ENCODE measurements around the gene AP4E1.
A peak's percentile ranks its signal among the peaks of the same experiment; 100 is the strongest.
"Not testable (repeated sequence)": the region's sequence is repeated elsewhere in the genome, so short reads cannot be mapped to it uniquely, and the experiment has no call there.

AP4E1 gene

GRCh38 chr15:50890751-50891150 lies 17.7 kb upstream of the AP4E1 start:
- DNase-seq: no peak

- DNase-seq: no peak
These were observed 17.3 kb upstream of the AP4E1 start for GRCh38 chr15:50891159-50891558.

- DNase-seq: no peak
These were observed 14.5 kb upstream of the AP4E1 start for GRCh38 chr15:50893976-50894375.

- DNase-seq: not testable (repeated sequence)
These were observed 7.1 kb upstream of the AP4E1 start for GRCh38 chr15:50901390-50901789.

- DNase-seq: no peak
These were observed 4.3 kb upstream of the AP4E1 start for GRCh38 chr15:50904211-50904610.

DNA sequence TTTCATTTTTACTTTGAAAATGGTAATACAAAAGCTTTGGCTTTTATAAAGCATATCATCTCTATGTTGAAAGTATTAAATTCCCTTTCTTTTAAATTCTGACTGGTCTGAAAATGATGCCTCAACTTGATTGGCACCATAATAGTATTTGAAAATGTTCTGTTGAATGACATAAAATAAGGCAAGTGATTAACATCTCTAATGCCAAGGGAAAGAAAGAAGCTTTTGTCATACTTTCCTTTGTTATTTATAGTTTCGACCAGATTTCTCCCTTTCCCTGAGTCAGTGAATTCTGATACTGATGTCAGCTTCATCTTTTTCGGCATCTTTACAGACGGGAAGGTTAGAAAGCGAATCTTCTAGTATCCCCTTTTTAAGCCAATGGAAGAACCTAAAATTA lies 3.4 kb upstream of the AP4E1 start:
- DNase-seq: no peak

DNA sequence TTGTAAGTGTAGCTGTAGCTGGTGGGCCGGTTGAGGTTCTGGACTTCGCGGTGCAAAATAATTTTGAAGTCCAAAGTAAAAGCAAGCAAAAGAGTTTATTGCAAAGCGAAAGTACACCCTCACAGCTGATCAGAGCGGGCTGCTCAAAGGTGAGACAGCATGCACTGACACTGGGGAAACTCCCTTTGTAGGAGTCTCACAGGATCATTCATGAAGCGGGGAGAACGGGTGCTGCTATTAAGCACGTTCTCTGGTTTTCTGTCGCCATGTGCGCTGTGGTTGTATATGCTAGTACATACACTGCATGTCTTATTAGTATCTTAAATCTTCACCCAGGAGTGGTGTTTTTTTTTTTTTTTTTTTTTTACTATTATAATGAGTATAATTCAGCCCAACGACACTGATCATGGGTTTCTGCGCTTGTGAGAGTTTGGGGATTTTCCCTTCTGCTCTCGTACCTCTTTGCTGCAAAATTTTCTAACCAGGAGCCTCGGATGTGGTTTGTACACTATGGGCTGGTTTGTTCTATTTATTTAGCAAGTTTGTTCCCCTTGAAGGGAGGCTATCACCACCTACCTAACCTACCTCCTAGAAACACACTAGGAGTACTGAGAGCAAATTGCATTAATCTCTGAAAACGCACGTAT lies 1.4 kb upstream of the AP4E1 start:
- DNase-seq: peak in 1 of 2 experiments; percentile 4

GRCh38 chr15:50907601-50908208 lies 778 bp upstream of the AP4E1 start:
- DNase-seq: peak; percentile 21 to 62

GRCh38 chr15:50909010-50909317 lies 481 bp downstream of the AP4E1 start:
- no peak for DNase-seq

DNA sequence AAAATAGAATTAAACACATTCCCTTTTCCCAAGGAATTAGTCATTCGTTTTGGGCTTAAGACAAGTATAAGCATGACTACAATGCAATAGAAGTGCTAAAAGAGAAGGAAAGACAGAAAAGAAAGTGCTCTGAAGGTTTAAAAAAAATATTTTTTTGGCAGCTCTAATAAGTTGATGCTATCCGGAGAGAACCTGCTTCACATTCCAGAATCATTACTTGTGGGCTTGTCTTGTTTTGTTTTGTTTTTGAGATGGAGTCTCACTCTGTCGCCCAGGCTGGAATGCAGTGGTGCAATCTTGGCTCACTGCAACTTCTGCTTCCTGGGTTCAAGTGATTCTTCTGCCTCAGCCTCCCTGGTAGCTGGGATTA lies 1.9 kb downstream of the AP4E1 start:
- not testable (repeated sequence) for DNase-seq

DNA sequence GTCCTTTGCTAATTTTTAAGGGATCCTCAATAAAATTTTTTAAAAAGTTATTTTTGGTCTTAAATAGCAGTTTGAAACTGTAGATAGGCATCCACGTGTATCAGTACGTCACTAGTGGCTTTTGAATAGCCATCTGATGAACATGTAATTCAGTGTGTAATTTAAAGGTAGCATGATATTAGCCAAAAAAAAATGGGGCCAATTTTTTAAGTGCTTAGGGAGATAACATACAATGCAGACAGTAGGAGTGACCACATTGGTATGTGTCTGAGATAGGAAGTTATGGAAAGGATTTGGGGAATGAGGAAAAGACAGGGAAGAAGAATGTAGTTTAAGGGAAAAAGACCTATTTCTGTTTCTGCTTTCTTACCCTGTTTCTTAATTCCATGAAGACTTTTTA lies 2.5 kb downstream of the AP4E1 start:
- no peak for DNase-seq

DNA sequence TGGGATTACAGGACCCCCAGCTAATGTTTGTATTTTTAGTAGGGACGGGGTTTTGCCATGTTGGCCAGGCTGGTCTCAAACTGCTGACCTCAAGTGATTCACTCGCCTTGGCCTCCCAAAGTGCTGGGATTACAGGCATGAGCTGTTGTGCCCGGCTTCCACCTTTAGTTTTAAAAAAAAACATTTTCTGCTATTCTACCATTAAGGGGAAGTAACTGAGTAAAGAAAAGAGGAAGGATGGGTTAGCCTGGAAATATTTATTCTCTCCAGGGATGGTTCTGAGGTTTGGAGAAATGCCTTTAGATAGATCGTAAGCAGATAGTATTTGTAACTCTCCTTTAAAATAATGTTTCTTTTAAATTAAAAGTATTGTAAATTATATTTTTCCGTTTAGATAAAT lies 3.1 kb downstream of the AP4E1 start:
- no peak for DNase-seq

DNA sequence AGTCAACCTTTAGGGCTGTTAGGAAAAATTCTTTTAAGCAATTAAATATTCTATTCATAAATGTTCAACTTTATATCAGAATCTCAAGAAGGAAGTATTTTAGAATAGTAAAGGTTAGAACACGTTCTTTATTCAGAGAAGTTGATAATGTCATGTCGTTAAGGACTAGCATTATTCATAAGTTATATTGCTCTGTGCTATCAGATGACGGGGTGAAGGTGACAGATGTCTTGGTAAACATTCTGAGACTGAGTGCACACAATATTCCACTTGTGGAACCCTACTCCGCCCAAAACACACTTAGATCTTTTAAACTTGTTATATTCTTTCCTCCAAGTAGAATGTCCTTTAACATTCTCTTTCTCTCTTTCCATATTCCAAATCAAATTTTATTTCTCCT lies 7.9 kb downstream of the AP4E1 start:
- no peak for DNase-seq

DNA sequence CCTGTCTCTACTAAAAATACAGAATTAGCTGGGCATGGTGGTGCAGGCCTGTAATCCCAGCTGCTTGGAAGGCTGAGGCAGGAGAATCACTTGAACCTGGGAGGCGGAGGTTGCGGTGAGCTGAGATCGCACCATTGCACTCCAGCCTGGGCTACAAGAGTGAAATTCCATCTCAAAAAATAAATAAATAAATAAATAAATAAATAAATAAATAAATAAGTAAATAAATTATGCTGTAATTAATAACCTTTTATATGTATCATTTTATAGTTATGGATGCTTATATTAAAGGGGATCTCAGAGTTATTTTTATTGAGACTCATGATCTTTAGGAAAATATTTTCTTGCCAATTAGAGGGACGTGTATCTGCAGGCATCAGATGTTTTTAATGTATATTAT lies 10.9 kb downstream of the AP4E1 start:
- DNase-seq: not testable (repeated sequence)

GRCh38 chr15:50925281-50925680 lies 16.8 kb downstream of the AP4E1 start:
- no peak for DNase-seq

- DNase-seq: no peak
These were observed 20.6 kb downstream of the AP4E1 start for GRCh38 chr15:50929062-50929461.

DNA sequence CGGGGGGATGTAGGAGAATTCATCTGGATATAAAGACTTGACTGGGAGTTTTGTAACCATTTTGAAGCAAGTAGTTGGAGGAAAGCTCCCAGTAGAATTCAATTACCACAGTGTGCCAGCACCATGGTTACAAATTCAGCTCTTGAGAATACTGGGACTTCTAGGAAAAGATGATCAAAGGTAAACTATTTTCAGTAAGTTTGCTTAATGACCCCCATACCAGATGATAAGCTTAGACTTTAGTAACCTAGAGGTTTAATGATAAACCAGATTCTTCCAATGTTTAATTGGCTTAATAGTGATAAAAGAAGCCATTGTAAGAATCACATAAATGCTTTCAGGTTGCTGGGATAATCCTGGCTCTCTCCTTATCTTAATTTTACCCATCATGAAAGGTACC lies 22.3 kb downstream of the AP4E1 start:
- no peak for DNase-seq

GRCh38 chr15:50933341-50933740 lies 24.9 kb downstream of the AP4E1 start:
- no peak for DNase-seq

GRCh38 chr15:50938525-50938924 lies 30.0 kb downstream of the AP4E1 start:
- DNase-seq: no peak

DNA sequence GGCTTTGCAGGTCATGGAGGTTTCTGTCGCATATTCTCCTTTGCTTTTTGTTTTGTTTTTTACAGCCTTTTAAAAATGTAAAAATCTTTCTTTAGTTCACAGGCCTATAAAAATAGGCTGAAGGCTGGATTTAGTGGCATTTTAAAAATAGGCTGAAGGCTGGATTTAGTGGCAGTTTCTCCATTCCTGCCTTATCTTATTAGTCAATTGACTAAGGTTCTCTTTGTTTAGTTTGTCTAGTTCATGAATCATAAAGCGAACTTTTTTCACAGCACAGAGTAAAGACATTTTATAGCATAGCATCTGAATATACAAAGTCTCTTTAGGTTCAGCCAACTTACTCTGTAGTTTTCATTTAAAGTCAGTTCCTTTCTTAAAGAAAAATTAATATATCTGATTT lies 31.4 kb downstream of the AP4E1 start:
- no peak for DNase-seq

GRCh38 chr15:50940506-50940905 lies 32.0 kb downstream of the AP4E1 start:
- no peak for DNase-seq

GRCh38 chr15:50943638-50944037 lies 35.2 kb downstream of the AP4E1 start:
- DNase-seq: no peak

DNA sequence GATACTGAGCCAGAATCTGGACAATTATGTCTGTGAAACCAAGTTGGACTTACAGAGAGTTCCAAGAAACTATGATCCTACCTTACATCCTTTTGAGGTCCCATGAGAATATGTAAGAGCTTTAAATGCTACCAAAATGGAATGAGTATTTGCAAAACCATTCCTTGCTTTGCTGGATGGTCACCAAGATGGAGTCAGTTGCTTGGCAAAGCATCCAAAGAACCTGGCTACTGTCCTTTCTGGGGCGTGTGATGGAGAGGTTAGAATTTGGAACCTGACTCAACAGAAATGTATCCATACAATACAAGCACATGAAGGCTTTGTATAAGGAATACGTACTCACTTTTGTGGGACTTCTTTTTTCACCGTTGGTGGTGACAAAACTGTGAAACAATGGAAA lies 36.2 kb downstream of the AP4E1 start:
- DNase-seq: no peak

DNA sequence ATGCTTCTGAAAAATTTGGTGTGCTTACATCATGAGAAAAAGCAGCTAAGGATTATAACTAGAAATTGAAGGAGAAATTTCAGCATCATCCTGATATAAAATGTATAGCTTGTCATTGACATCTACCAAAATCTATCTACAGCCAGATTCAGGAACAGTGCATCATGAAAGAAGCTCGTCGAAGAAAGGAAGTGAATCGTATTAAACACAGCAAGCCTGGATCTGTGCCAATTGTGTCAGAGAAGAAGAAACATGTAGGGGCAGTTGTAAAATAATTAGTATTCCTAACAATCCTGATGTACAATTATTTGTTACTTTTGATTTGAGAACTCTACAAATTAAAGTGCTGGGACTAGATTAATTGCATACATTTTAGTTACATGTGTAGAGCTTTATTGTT lies 37.2 kb downstream of the AP4E1 start:
- no peak for DNase-seq

DNA sequence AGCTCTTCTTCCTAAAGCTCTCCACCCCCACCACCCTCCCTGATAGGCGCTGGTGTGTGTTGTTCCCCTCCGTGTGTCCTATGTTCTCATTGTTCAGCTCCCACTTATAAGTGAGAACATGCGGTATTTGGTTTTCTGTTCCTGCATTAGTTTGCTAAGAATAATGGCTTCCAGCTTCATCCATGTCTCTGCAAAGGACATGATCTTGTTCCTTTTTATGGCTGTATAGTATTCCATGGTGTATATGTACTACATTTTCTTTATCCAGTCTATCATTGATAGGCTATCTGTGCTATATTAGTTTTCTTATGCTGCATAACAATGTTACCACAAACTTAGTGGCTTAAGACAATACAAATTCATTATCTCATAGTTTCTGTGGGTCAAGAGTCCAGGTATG lies 42.3 kb downstream of the AP4E1 start:
- DNase-seq: not testable (repeated sequence)
